Small intestine (tissue), 7 donors: ENCODE measurements around the gene PLSCR4. TPM values are rescaled to one million over a fixed set of nuclear protein-coding genes. Genes with fewer than 3 reads are reported as not detected.

Experiments used
- DNase-seq, 2 donors: peaks; one replicate each; pipeline versions ENCODE4 v3.0.0 to v3.0.0-alpha.2; 2013
- FAIRE-seq: peaks from 2 replicates; lab custom pipeline; 2012; peaks lifted over from hg19 to GRCh38; lab: Jason Lieb, UNC
- H3K27ac ChIP-seq, 3 donors: one replicate each; pipeline ENCODE4 v1.5.1; 2013; ENCODE audit warnings: low read length in 2 of 3, mild to moderate bottlenecking in 2 of 3, control low read depth in 1 of 3, inconsistent platforms in 1 of 3, low read depth in 1 of 3, moderate library complexity in 1 of 3
- H3K27me3 ChIP-seq, 3 donors: one replicate each; pipeline ENCODE4 v1.6.1; 2013; ENCODE audit warnings: low read length in 3 of 3, inconsistent platforms in 1 of 3; ENCODE audit not compliant: control insufficient read depth in 3 of 3, insufficient read depth in 3 of 3
- H3K36me3 ChIP-seq, 3 donors: one replicate each; pipeline ENCODE4 v1.6.1; 2013; ENCODE audit warnings: low read length in 3 of 3, inconsistent platforms in 1 of 3, low read depth in 1 of 3, mild to moderate bottlenecking in 1 of 3, moderate library complexity in 1 of 3; ENCODE audit not compliant: control insufficient read depth in 3 of 3, insufficient read depth in 2 of 3
- H3K4me1 ChIP-seq, 3 donors: one replicate each; pipeline ENCODE4 v1.6.1; 2013; ENCODE audit warnings: low read length in 2 of 3, inconsistent platforms in 1 of 3, low read depth in 1 of 3, mild to moderate bottlenecking in 1 of 3, moderate library complexity in 1 of 3; ENCODE audit not compliant: control insufficient read depth in 3 of 3, insufficient read depth in 2 of 3
- H3K4me3 ChIP-seq, 3 donors: one replicate each; pipeline ENCODE4 v1.5.1; 2013; ENCODE audit warnings: low read length in 3 of 3, control low read depth in 1 of 3, inconsistent platforms in 1 of 3, low read depth in 1 of 3, mild to moderate bottlenecking in 1 of 3, moderate library complexity in 1 of 3
- H3K9me3 ChIP-seq, 2 donors: one replicate each; pipeline ENCODE4 v1.6.1; 2013; ENCODE audit warnings: low read depth in 1 of 2, low read length in 1 of 2; ENCODE audit not compliant: control insufficient read depth in 2 of 2, insufficient read depth in 1 of 2
- WGBS, 3 donors: extraction: QIAGEN DNeasy Blood & Tissue Kit; methylation state at CpG; one replicate each; pipeline ENCODE4 v1.1.7; 2013; 5-methylcytosine and 5-hydroxymethylcytosine counted together
- polyA plus RNA-seq, 4 donors: library from polyadenylated mRNA; stranded (reverse) in 3 of 4; unstranded in 1 of 4; fragments of 200-250 nt in 3 of 4; fragments of 120-200 nt in 1 of 4; gene quantifications; one replicate each; pipeline versions ENCODE4 v1.2.1 to v1.2.3, GENCODE V29; 2013
- donor health status: healthy with polysubstance abuse.
- donor health status: control.
- donor health status: control.
- donor health status: Bipolar disorder and iron deficiency.
- donor health status: healthy.

The PLSCR4 gene
- polyA plus RNA-seq, 4 donors = 1.6 to 18.6 (median 9.1) TPM

DNA sequence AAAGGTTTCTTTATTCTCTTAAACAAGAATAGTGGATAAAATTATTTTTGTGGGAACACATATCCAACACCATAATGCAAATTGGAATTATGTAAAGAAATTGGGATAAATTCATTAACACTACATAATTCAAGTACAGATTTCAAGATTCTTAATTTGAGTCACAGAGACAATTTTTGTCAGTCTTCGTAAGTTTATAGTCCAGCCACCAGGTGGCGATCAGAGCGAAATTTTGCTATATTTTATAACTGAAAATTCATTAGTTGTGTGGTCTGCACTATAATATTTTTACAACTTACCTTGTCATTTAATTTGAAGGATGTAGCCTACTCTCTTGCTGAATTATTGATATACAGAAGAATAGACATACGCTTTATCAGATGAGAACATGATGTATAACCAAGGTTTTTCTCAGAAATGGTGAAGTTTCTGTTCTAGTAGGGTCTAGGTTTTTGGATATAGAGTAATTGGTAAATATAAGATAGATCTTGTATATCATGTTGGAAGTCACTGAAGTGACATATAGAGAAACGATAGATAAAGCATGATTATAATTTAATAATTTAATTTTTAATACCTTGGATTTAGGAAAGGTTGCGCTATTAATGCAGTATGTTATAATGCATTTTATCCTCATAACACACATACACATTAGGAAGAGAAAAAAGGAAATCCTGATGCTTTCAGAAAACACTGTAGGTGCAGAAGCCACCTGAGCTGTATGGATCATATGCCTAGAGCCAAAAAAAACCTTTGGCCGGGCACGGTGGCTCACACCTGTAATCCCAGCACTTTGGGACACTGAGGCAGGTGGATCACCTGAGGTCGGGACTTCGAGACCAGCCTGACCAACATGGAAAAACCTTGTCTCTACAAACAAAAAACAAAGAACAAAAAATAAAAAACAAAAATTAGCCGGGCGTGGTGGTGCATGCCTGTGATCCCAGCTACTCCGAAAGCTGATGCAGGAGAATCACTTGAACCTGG, 31.7 kb downstream of the PLSCR4 start:
- WGBS, 3 donors = 68 to 70% (median 68%) methylated on average over 13 of the region's 13 CpGs
- Histone ChIP-seq H3K4me1 (peaks cover 0 to 16% (median 4%) of the 10 kb centered on the region in 3 donors), H3K4me3 (no peak overlapping the region), H3K27me3 (no peaks in the 10 kb centered on the region), H3K27ac (no peak overlapping the region), H3K9me3 (no peaks in the 10 kb centered on the region), H3K36me3 (peaks cover 0 to 8% (median 0%) of the 10 kb centered on the region in 3 donors)
- FAIRE-seq = peak; percentile 86
- peak; percentile 34 to 41 for DNase-seq

DNA sequence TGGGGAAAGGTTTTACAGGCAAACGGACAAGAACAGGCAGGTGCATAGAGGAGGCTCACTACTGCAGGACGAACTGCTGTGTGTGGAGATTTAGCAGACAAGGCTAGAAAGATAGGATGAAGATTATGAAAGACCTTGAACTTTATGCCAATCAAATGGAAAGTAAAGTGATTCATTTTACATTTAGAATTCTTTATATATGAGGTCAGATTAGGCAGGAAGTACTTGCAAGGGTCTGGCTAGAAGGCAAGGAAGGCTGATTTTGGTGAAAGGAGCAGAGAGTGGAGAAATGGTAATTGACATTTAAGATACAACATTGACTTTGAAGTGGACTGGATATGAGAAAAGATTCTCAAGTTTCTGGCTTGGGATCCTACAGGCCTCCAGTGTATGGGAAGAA, 33.6 kb downstream of the PLSCR4 start:
- Histone ChIP-seq H3K36me3 (peaks cover 0 to 8% (median 0%) of the 10 kb centered on the region in 3 donors), H3K27ac (no peak overlapping the region), H3K9me3 (no peaks in the 10 kb centered on the region), H3K27me3 (no peaks in the 10 kb centered on the region), H3K4me1 (peaks cover 0 to 5% (median 4%) of the 10 kb centered on the region in 3 donors), H3K4me3 (no peak overlapping the region)
- no peak for FAIRE-seq
- 68 to 85% (median 82%) methylated on average over 2 of the region's 2 CpGs for WGBS, 3 donors
- no peak for DNase-seq

DNA sequence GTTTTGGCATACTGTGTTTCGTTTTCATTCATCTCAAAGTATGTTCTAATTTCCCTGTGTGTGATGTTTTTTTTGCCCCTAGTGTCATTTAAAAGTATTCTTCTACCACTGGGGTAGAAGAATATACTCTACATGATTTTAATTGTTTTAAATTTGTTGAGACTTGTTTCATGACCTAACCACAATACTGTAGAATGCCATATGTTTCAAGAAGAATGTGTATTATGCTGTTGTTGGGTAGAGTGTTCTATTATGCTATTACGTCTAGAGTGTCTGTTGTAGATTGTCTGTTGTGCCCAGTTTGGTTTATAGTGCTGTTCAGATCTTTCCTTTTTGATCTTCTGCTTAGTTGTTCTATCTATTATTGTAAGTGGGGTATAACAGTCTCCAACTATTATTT, 36.4 kb downstream of the PLSCR4 start:
- no peaks in the 10 kb centered on the region for H3K9me3 ChIP-seq
- DNase-seq (no peak), FAIRE-seq (no peak)
- H3K27me3 ChIP-seq = no peaks in the 10 kb centered on the region
- WGBS, 3 donors = 78 to 89% (median 82%) methylated on average over 2 of the region's 2 CpGs
- H3K36me3 ChIP-seq = peaks cover 0 to 6% (median 0%) of the 10 kb centered on the region in 3 donors
- no peaks in the 10 kb centered on the region for H3K4me1 ChIP-seq
- H3K27ac ChIP-seq = no peak overlapping the region
- no peak overlapping the region for H3K4me3 ChIP-seq

GRCh38 chr3:146209371-146209770, 41.5 kb downstream of the PLSCR4 start:
- no peaks in the 10 kb centered on the region for H3K4me1 ChIP-seq
- peaks cover 0 to 3% (median 0%) of the 10 kb centered on the region in 3 donors for H3K36me3 ChIP-seq
- H3K27me3 ChIP-seq = no peaks in the 10 kb centered on the region
- FAIRE-seq (no peak), DNase-seq (no peak)
- no peak overlapping the region for H3K4me3 ChIP-seq
- no peak overlapping the region for H3K27ac ChIP-seq
- H3K9me3 ChIP-seq = no peaks in the 10 kb centered on the region

- peaks cover 0 to 5% (median 0%) of the 10 kb centered on the region in 3 donors for H3K36me3 ChIP-seq
- no peaks in the 10 kb centered on the region for H3K9me3 ChIP-seq
- no peak overlapping the region for H3K27ac ChIP-seq
- DNase-seq (no peak), FAIRE-seq (no peak)
- H3K4me3 ChIP-seq = no peak overlapping the region
- no peaks in the 10 kb centered on the region for H3K27me3 ChIP-seq
- H3K4me1 ChIP-seq = no peaks in the 10 kb centered on the region
These were observed 47.1 kb downstream of the PLSCR4 start for GRCh38 chr3:146203776-146204175.

DNA sequence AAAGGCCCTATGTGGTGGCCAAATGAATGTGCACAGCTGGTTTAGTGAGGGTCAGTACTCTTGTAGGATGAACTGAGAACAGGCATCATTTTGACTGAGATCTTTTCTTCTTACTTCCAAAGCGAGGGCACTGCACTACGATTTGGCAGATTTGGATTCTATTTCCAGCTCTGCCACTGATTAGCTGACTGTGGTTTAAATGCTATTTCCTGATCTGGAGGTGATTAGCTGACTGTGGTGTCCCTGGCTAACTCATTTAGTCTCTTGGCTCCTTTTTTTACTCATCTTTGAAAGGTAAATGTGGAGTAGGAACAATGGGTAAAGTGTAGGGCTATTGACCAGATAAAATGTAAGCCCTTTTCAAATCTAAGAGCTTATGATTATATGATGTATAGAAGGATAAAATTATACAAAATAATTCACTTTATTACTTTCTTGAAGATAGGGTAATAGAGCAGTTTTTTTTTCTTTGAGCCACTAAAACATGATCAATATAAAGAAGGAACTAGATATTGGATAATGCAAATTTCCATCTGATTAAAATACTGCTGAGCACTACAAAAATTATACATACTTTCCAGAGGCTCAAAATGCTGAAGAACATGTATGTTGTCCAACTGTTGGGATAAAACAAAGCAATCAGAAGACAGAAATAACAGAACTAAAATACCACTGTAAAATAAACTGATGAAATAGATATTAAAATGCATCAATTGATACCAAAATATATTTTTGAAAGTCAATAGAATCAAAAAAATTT, 50.3 kb downstream of the PLSCR4 start:
- H3K27me3 ChIP-seq = no peaks in the 10 kb centered on the region
- H3K36me3 ChIP-seq = peaks cover 0 to 4% (median 0%) of the 10 kb centered on the region in 3 donors
- H3K27ac ChIP-seq = no peak overlapping the region
- no peaks in the 10 kb centered on the region for H3K4me1 ChIP-seq
- no peak overlapping the region for H3K4me3 ChIP-seq
- DNase-seq (no peak), FAIRE-seq (no peak)
- 74 to 90% (median 85%) methylated on average over 2 of the region's 2 CpGs for whole genome bisulfite sequencing, 3 donors
- H3K9me3 ChIP-seq = no peaks in the 10 kb centered on the region

- Histone ChIP-seq H3K27ac (no peak overlapping the region), H3K36me3 (peaks cover 0 to 4% (median 0%) of the 10 kb centered on the region in 3 donors), H3K4me3 (no peak overlapping the region), H3K27me3 (no peaks in the 10 kb centered on the region), H3K9me3 (no peaks in the 10 kb centered on the region), H3K4me1 (no peaks in the 10 kb centered on the region)
- DNase-seq (no peak), FAIRE-seq (no peak)
- 89 to 96% (median 96%) methylated on average over 5 of the region's 5 CpGs for WGBS, 3 donors
These were observed 51.1 kb downstream of the PLSCR4 start for GRCh38 chr3:146199762-146200161.

DNA sequence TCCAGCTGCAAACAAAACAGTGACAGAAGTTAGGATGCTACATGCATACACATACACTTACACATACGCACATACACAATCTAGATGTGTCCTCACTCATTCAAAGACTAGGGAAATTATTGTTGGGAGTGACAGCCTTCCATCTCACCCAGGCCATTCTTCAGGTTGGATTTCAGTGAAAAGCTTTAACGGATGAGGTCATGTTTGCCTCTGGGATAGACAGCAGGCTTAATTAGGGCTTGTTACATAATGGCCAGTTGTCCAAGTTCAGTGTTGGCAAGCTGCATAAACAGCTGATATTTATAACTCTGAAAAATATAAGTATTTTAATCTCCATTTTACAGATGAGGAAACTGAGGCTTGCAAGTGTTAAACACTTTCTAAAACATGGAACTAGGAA, 54.1 kb downstream of the PLSCR4 start:
- H3K4me3 ChIP-seq = no peak overlapping the region
- FAIRE-seq (no peak), DNase-seq (no peak)
- no peaks in the 10 kb centered on the region for H3K4me1 ChIP-seq
- WGBS, 3 donors = 90 to 94% (median 90%) methylated on average over 2 of the region's 2 CpGs
- no peaks in the 10 kb centered on the region for H3K9me3 ChIP-seq
- H3K27ac ChIP-seq = no peak overlapping the region
- H3K36me3 ChIP-seq = peaks cover 0 to 4% (median 0%) of the 10 kb centered on the region in 3 donors
- no peaks in the 10 kb centered on the region for H3K27me3 ChIP-seq
